GOT3 (cell line): ENCODE results near the gene B9D2.
"Not testable (repeated sequence)": the region's sequence is repeated elsewhere in the genome, so short reads cannot be mapped to it uniquely, and the experiment has no call there.

Experiments
- DNase-seq: peaks from one replicate; lab custom pipeline; 2025; ENCODE audit warnings: mixed read lengths; lab: John Stamatoyannopoulos, UW

Gene B9D2

GRCh38 chr19:41391618-41392017 is 27.7 kb upstream of the B9D2 start:
- no peak for DNase-seq

- DNase-seq: no peak
Observed at GRCh38 chr19:41386442-41386841, 22.5 kb upstream of the B9D2 start.

GRCh38 chr19:41384351-41384750 is 20.4 kb upstream of the B9D2 start:
- no peak for DNase-seq

- DNase-seq: not testable (repeated sequence)
Observed at GRCh38 chr19:41381536-41381935, 17.6 kb upstream of the B9D2 start.

- no peak for DNase-seq
Observed at GRCh38 chr19:41377977-41378709, 14.2 kb upstream of the B9D2 start.

- DNase-seq: no peak
Observed at GRCh38 chr19:41376998-41377365, 13.0 kb upstream of the B9D2 start.

- no peak for DNase-seq
Observed at GRCh38 chr19:41376241-41376997, 12.5 kb upstream of the B9D2 start, which contains the start of gene TMEM91. Gene TMEM91, plus strand, starts transcription at chr19:41376533. Its CDS starts 1,777 bp downstream, at chr19:41378310.

- DNase-seq: no peak
Observed at GRCh38 chr19:41373993-41374392, 10.0 kb upstream of the B9D2 start.

- DNase-seq: no peak
Observed at GRCh38 chr19:41372501-41372900, 8.6 kb upstream of the B9D2 start.

- DNase-seq: no peak
Observed at GRCh38 chr19:41371541-41371940, 7.6 kb upstream of the B9D2 start.

GRCh38 chr19:41371119-41371518 is 7.2 kb upstream of the B9D2 start:
- DNase-seq: not testable (repeated sequence)

GRCh38 chr19:41369769-41370168 is 5.8 kb upstream of the B9D2 start:
- no peak for DNase-seq

GRCh38 chr19:41367848-41368301 is 3.9 kb upstream of the B9D2 start:
- DNase-seq: no peak

- DNase-seq: no peak
Observed at GRCh38 chr19:41366089-41366488, 2.1 kb upstream of the B9D2 start.

GRCh38 chr19:41364524-41365391 is 809 bp upstream of the B9D2 start:
- no peak for DNase-seq

- no peak for DNase-seq
Observed at GRCh38 chr19:41363371-41363752, 587 bp downstream of the B9D2 start.

- DNase-seq: no peak
Observed at GRCh38 chr19:41362143-41362847, 1.7 kb downstream of the B9D2 start.

GRCh38 chr19:41359741-41360140 is 4.2 kb downstream of the B9D2 start:
- no peak for DNase-seq

- DNase-seq: no peak
Observed at GRCh38 chr19:41357746-41358145, 6.2 kb downstream of the B9D2 start.

- DNase-seq: no peak
Observed at GRCh38 chr19:41356984-41357739, 6.8 kb downstream of the B9D2 start.

GRCh38 chr19:41355802-41356201 is 8.1 kb downstream of the B9D2 start:
- DNase-seq: no peak
